Endothelial cell of umbilical vein (primary cell): ENCODE data around the gene PPP1R16B. TPM values are rescaled to one million over a fixed set of nuclear protein-coding genes. Genes with fewer than 3 reads are reported as not detected.

ENCODE experiments used
- BruUV-seq: library from RNA; stranded (reverse); fragments of 400-500 nt; replicated peaks from 2 replicates; lab custom pipeline; 2021; lab: Mats Ljungman, UMichigan
- CTCF ChIA-PET: fragments of 300-600, 350-600 bp; sonication (Branson Sonifier 250); formaldehyde crosslinking; loops from one replicate; lab custom pipeline; 2021; ENCODE audit warnings: antibody characterized with exemption, inconsistent platforms; lab: Charles Lee
- POLR2A ChIA-PET: fragments of 300-600, 350-600 bp; sonication (Branson Sonifier 250); formaldehyde crosslinking; loops from one replicate; lab custom pipeline; 2021; ENCODE audit warnings: antibody characterized with exemption, inconsistent platforms; lab: Charles Lee
- DNase-seq: peaks from one replicate; pipeline ENCODE4 v3.0.0-alpha.2; 2011; ENCODE audit warnings: low read depth, low spot score
- FAIRE-seq: peaks from 2 replicates; lab custom pipeline; 2011; peaks lifted over from hg19 to GRCh38; lab: Jason Lieb, UNC
- H2AFZ ChIP-seq: 2 replicates; pipeline ENCODE4 v1.6.0; 2012; ENCODE audit warnings: low read depth, low read length, control low read depth, inconsistent platforms
- H3K27ac ChIP-seq: 2 replicates; pipeline ENCODE4 v1.5.1; 2011; ENCODE audit warnings: low read depth, mild to moderate bottlenecking, control low read depth, low read length, moderate library complexity; ENCODE audit not compliant: insufficient read depth
- H3K27me3 ChIP-seq, 2 experiments: 2 replicates each; pipeline versions ENCODE4 v1.6.0 to v1.6.1; 2011; ENCODE audit warnings: low read length in 2 of 2, mixed read lengths in 1 of 2; ENCODE audit not compliant: control insufficient read depth in 2 of 2, insufficient read depth in 2 of 2
- H3K36me3 ChIP-seq, 2 experiments: 2 replicates in 1 of 2; 3 replicates in 1 of 2; pipeline ENCODE4 v1.5.1; 2011; ENCODE audit warnings: low read length in 2 of 2, mild to moderate bottlenecking in 1 of 2, moderate library complexity in 1 of 2; ENCODE audit not compliant: control insufficient read depth in 2 of 2, insufficient read depth in 2 of 2; ENCODE audit errors: extremely low read depth in 1 of 2
- H3K4me1 ChIP-seq: 3 replicates; pipeline ENCODE4 v1.5.1; 2011; ENCODE audit warnings: mild to moderate bottlenecking, low read length; ENCODE audit not compliant: control insufficient read depth, insufficient read depth; ENCODE audit errors: extremely low read depth
- H3K4me2 ChIP-seq: 2 replicates; pipeline ENCODE4 v1.6.1; 2011; ENCODE audit warnings: low read length, control low read depth, mixed read lengths; ENCODE audit not compliant: insufficient read depth
- H3K4me3 ChIP-seq, 3 experiments: fragments of 200-600 bp in 1 of 3; sonication (generic), shearing (Covaris generic) in 1 of 3; replicated peaks in 1 of 3; 2 replicates each; pipeline ENCODE4 v1.5.1; 2011 to 2016; ENCODE audit warnings: control low read depth in 3 of 3, low read length in 3 of 3, mild to moderate bottlenecking in 2 of 3, inconsistent platforms in 1 of 3, low read depth in 1 of 3, moderate library complexity in 1 of 3; ENCODE audit not compliant: insufficient read depth in 1 of 3
- H3K79me2 ChIP-seq: 2 replicates; pipeline ENCODE4 v1.6.0; 2012; ENCODE audit warnings: low read length, inconsistent platforms; ENCODE audit not compliant: control insufficient read depth, insufficient read depth
- H3K9ac ChIP-seq: replicated peaks from 2 replicates; pipeline ENCODE3; 2011; ENCODE audit warnings: low read length, control low read depth; ENCODE audit not compliant: insufficient read depth; ENCODE audit errors: extremely low read depth
- H3K9me1 ChIP-seq: replicated peaks from 3 replicates; pipeline ENCODE4 v1.6.0; 2011; ENCODE audit warnings: mild to moderate bottlenecking, low read length; ENCODE audit not compliant: control insufficient read depth, insufficient read depth; ENCODE audit errors: extremely low read depth
- H3K9me3 ChIP-seq: replicated peaks from 2 replicates; pipeline ENCODE4 v1.5.1; 2012; ENCODE audit warnings: low read length, inconsistent platforms; ENCODE audit not compliant: control insufficient read depth, insufficient read depth
- H4K20me1 ChIP-seq: replicated peaks from 2 replicates; pipeline ENCODE3; 2011; ENCODE audit warnings: mild to moderate bottlenecking, low read length; ENCODE audit not compliant: control insufficient read depth, insufficient read depth; ENCODE audit errors: extremely low read depth
- EZH2 ChIP-seq: IDR thresholded peaks from 2 replicates; pipeline ENCODE4 v1.6.1; 2012; ENCODE audit warnings: borderline replicate concordance, low read depth, mild to moderate bottlenecking, moderate library complexity, low read length, inconsistent platforms; ENCODE audit not compliant: severe bottlenecking
- FOS ChIP-seq: IDR thresholded peaks from 2 replicates; pipeline ENCODE4 v1.6.1; 2011; ENCODE audit warnings: mild to moderate bottlenecking, low read length, moderate library complexity, borderline replicate concordance; ENCODE audit not compliant: insufficient read depth
- GATA2 ChIP-seq: IDR thresholded peaks from 2 replicates; pipeline ENCODE4 v1.7.0; 2011; ENCODE audit warnings: low read depth, mild to moderate bottlenecking, moderate library complexity, mixed read lengths, low read length; ENCODE audit not compliant: insufficient read length, insufficient read depth
- JUN ChIP-seq: IDR thresholded peaks from 2 replicates; pipeline ENCODE4 v1.6.1; 2011; ENCODE audit warnings: borderline replicate concordance, low read depth; ENCODE audit not compliant: insufficient read length, insufficient read depth
- MAX ChIP-seq: IDR thresholded peaks from 2 replicates; pipeline ENCODE4 v1.6.1; 2011; ENCODE audit not compliant: insufficient read depth, insufficient read length
- MYC ChIP-seq: IDR thresholded peaks from one replicate; pipeline ENCODE4 v1.6.1; 2011; ENCODE audit warnings: mild to moderate bottlenecking, low read depth, low read length
- POLR2A ChIP-seq: IDR thresholded peaks from 2 replicates; pipeline ENCODE4 v1.6.1; 2012; ENCODE audit warnings: low read depth, mild to moderate bottlenecking, control low read depth, low read length
- POLR2AphosphoS5 ChIP-seq: IDR thresholded peaks from 2 replicates; pipeline ENCODE4 v1.6.1; 2012; ENCODE audit warnings: low read depth, mild to moderate bottlenecking, control low read depth, low read length, moderate library complexity; ENCODE audit not compliant: insufficient read depth
- dilution Hi-C: fragments of 300-500 bp; cut with MboI; formaldehyde crosslinking; loops from one replicate; pipeline ENCODE4 v1.15.0; 2019; ENCODE audit warnings: low sequenced_read_pairs; ENCODE audit not compliant: extremely low pct_ligation_motif_present
- intact Hi-C: fragments of 100-400 bp; cut with micrococcal nuclease; formaldehyde crosslinking; loops from one replicate; pipeline ENCODE4 v1.10.0; 2022
- polyA plus RNA-seq, 4 experiments: library from polyadenylated mRNA; depleted of rRNA in 3 of 4; stranded (reverse) in 3 of 4; unstranded in 1 of 4; fragments of >200 nt; gene quantifications; 2 replicates each; pipeline versions ENCODE4 v1.2.1 to v1.2.3, GENCODE V29; 2011 to 2012; ENCODE audit warnings: missing spikeins in 1 of 4
- total RNA-seq: library from RNA; stranded (reverse); gene quantifications from 2 replicates; pipeline ENCODE4 v1.2.3, GENCODE V29; 2021
- TF ChIP-seq, protein P1 (sequence below), 2 donors: IDR thresholded peaks; 1 replicate in 1 of 2; 2 replicates in 1 of 2; pipeline ENCODE4 v1.5.1; 2011; ENCODE audit warnings: low read length in 2 of 2, mild to moderate bottlenecking in 2 of 2, moderate library complexity in 2 of 2, control low read depth in 1 of 2, inconsistent platforms in 1 of 2, low read depth in 1 of 2; ENCODE audit not compliant: insufficient read depth in 1 of 2; ENCODE audit errors: extremely low read depth in 1 of 2

PPP1R16B gene
- total and polyA plus RNA-seq, 2 donors (not counting 3 experiments of a cell fraction or from before 2014, with no cell fraction given) = 34.7 to 68.1 TPM

GRCh38 chr20:38870733-38871559 lies 65.4 kb downstream of the PPP1R16B start:
- DNase-seq (peak; percentile 44), FAIRE-seq (peak; percentile 60)
- Histone ChIP-seq H3K27me3 (no peaks in the 10 kb centered on the region), H3K9ac (no peak overlapping the region), H3K4me1 (peaks cover 35% of the 10 kb centered on the region), H3K4me2 (no peak overlapping the region), H3K9me3 (no peaks in the 10 kb centered on the region), H3K27ac (no peak overlapping the region), H2AFZ (no peak overlapping the region), H3K79me2 (no peaks in the 10 kb centered on the region), H3K9me1 (no peaks in the 10 kb centered on the region), H4K20me1 (no peaks in the 10 kb centered on the region), H3K4me3 (no peak overlapping the region), H3K36me3 (no peaks in the 10 kb centered on the region)
- no TSS peak for BruUV-seq
- dilution Hi-C loops (no loop called here), intact Hi-C loops (no loop called here)
- ChIA-PET CTCF (no interaction called here), POLR2A (interaction anchor here (0.9 kb wide), 1 partner anchor 13 kb away, joined by 3 read pairs; no protein-coding TSS in a partner anchor)
- TF ChIP-seq, protein P1, sequence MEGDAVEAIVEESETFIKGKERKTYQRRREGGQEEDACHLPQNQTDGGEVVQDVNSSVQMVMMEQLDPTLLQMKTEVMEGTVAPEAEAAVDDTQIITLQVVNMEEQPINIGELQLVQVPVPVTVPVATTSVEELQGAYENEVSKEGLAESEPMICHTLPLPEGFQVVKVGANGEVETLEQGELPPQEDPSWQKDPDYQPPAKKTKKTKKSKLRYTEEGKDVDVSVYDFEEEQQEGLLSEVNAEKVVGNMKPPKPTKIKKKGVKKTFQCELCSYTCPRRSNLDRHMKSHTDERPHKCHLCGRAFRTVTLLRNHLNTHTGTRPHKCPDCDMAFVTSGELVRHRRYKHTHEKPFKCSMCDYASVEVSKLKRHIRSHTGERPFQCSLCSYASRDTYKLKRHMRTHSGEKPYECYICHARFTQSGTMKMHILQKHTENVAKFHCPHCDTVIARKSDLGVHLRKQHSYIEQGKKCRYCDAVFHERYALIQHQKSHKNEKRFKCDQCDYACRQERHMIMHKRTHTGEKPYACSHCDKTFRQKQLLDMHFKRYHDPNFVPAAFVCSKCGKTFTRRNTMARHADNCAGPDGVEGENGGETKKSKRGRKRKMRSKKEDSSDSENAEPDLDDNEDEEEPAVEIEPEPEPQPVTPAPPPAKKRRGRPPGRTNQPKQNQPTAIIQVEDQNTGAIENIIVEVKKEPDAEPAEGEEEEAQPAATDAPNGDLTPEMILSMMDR (IDR thresholded peaks at IDR 0.05; ENCODE audit: extremely low read depth in 1 of 2, insufficient read depth in 1 of 2, low read depth in 1 of 2, low read length in 2 of 2) = no peak
- no peak for TF ChIP-seq EZH2
- TF ChIP-seq JUN = no peak
- TF ChIP-seq GATA2 = no peak
- no peak for TF ChIP-seq POLR2A
- no peak for TF ChIP-seq MYC
- TF ChIP-seq FOS = no peak
- TF ChIP-seq POLR2AphosphoS5 = no peak
- no peak for TF ChIP-seq MAX
